LNCaP clone FGC (cell line): Measurements from ENCODE around the gene MAPK4.
A peak's percentile ranks its signal among the peaks of the same experiment; 100 is the strongest.

Source experiments
- DNase-seq: peaks from one replicate; pipeline ENCODE4 v3.0.0-alpha.2; 2011; ENCODE audit warnings: low read depth
- H3K4me3 ChIP-seq: 2 replicates; pipeline ENCODE4 v1.5.1; 2011; ENCODE audit warnings: mild to moderate bottlenecking, low read depth, low read length, control low read depth
- TF ChIP-seq, protein P1 (sequence below): IDR thresholded peaks from 2 replicates; pipeline ENCODE4 v1.5.1; 2012; ENCODE audit warnings: mild to moderate bottlenecking; ENCODE audit not compliant: control insufficient read depth, insufficient read depth; ENCODE audit errors: extremely low read depth

Gene MAPK4

DNA sequence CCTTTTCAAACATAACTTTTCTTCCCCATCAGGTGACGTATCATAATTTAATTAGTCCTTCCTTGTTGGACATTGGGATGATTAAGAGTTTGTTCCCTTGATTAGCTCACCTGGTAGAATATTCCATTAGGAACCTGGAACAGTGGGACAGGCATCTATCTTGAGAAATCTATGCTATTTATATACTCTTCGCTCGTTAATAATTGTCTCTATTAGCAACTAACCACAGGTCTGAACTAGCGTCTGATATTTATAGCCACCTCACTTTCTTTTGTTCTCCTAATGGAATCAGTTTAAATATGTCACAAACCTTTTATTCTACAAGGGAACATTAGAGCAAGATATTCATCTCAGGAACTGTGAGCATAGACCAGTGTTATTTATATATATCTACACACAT lies 79.8 kb downstream of the MAPK4 start:
- no peak for DNase-seq
- H3K4me3 ChIP-seq = no peak overlapping the region
- TF ChIP-seq, protein P1, sequence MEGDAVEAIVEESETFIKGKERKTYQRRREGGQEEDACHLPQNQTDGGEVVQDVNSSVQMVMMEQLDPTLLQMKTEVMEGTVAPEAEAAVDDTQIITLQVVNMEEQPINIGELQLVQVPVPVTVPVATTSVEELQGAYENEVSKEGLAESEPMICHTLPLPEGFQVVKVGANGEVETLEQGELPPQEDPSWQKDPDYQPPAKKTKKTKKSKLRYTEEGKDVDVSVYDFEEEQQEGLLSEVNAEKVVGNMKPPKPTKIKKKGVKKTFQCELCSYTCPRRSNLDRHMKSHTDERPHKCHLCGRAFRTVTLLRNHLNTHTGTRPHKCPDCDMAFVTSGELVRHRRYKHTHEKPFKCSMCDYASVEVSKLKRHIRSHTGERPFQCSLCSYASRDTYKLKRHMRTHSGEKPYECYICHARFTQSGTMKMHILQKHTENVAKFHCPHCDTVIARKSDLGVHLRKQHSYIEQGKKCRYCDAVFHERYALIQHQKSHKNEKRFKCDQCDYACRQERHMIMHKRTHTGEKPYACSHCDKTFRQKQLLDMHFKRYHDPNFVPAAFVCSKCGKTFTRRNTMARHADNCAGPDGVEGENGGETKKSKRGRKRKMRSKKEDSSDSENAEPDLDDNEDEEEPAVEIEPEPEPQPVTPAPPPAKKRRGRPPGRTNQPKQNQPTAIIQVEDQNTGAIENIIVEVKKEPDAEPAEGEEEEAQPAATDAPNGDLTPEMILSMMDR = no peak

DNA sequence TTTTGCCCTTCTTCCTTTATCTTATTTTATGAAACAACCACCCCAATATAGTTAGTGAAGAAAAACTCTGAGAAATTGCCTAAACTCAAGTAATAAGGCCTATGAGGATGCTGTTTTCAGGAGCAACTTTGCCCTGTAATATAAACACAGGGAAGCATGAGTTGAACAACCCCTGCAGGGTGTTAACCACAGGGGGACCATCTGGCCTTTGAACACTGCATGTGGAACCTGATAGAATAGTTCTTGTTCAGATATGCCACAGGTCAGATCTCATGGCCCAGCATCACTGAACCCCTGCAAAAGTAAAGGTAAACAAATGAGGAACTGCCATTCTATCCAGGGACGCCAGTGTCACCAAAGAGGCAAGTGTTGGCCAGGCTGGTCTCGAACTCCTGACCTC lies 82.6 kb downstream of the MAPK4 start:
- TF ChIP-seq, protein P1 = no peak
- no peak for DNase-seq
- no peak overlapping the region for H3K4me3 ChIP-seq

DNA sequence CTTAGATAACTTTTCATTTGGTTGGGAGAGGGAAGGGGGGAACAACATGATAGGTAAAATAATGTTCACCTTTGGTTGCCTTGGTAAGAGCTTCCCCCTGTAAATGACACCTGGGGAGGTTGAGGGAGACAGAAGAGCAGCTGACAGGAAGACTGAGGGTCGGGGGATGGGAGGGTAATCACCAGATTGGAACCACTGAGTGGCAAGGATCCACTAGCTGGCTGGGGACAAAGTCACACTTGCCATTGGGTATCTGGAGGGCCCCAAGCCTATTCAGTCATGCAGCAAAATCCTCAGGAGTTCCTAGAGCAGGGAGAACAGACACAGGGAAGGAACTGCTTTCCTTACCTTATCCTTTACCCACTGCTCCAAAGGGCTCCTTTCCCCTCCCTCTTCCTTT lies 84.3 kb downstream of the MAPK4 start:
- TF ChIP-seq, protein P1 = no peak
- DNase-seq = no peak
- H3K4me3 ChIP-seq = no peak overlapping the region

DNA sequence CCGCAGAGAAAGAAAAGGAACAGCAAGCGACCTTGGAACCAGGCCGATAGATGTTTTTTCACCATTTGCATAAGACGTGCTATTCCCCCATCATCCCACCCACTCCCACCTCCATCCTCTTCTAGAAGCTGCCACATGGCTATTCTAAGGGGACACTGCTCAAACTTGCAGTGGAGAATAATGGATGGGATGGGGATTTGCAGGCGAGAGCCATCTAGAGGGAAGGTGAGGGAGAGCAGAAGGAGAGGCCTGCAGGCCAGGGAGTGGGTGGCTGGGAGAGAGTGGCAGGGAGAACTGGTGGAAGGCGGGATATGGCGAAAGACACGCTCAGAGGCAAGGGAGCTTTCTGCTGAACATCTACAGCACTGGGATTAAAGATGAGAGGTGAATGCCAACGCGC lies 84.9 kb downstream of the MAPK4 start:
- no peak overlapping the region for H3K4me3 ChIP-seq
- TF ChIP-seq, protein P1 = peak; percentile 79
- no peak for DNase-seq

DNA sequence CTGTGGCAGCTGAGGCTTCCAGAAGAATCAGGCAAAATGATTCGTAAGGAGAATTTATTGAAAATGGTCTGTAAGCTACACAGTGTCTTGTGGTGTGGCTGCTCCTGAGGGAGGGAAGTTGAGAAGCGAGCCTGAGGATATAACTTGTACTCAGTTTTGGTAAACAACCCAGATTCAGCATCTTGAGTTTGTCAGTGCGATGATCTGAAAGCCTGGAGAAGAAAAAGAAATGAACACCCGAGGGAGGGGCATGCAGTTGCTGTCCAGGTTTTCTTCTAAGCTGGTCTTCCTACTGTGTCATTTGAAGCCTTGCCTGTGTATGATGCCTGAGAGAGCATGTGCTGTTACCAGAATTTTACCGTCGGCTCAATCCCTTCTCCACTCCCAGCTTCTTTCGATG lies 87.3 kb downstream of the MAPK4 start:
- TF ChIP-seq, protein P1 = no peak
- no peak for DNase-seq
- no peak overlapping the region for H3K4me3 ChIP-seq

DNA sequence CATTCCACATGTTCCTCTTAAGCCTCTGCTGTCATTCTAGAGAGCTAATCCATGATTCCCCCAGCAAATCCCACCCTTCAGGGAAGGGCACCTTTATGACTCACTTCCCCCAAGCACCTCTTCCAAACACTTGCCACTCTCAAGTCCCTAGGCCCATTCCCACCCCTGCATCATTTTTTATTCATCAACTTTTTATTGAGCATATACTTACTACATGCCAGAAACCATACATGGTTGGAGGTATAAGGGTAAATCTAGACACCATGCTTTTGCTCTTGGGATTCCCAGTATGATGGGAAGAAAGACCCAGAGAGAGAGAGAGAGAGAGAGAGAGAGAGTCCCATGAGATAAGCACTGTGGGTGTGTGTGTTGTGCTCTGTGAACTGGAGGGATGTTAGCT lies 87.9 kb downstream of the MAPK4 start:
- no peak for DNase-seq
- TF ChIP-seq, protein P1 = no peak
- no peak overlapping the region for H3K4me3 ChIP-seq

DNA sequence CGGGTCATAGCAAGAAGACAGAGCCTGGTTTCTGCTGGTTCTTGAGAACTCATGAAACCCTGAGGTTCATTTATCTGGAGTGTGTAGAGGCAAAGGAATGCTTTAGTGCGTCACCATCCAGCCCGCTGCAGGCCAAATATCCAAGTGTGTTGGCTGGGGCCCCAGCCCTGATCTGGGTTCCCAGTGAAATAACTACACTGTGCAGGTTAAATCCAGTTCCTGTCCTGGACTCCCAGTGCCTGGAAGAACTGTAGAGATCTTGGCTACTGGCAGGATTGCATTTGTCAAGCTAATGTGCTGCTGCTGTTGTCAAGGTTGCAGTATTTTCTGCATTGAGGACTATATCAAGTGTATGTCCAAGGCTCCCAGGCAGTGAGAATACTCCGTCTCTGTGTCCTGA lies 89.9 kb downstream of the MAPK4 start:
- no peak for DNase-seq
- no peak overlapping the region for H3K4me3 ChIP-seq
- TF ChIP-seq, protein P1 = no peak
